Activated T-helper 1 cell treated with Interleukin-2 at 50 U/mL for 16 hours (primary cell): ENCODE data around the gene TEKT4.
"Not testable (repeated sequence)": the region's sequence is repeated elsewhere in the genome, so short reads cannot be mapped to it uniquely, and the experiment has no call there.

Source experiments
- DNase-seq: peaks from one replicate; pipeline ENCODE4 v3.0.0-alpha.2; 2020; ENCODE audit warnings: low read depth

TEKT4 gene

DNA sequence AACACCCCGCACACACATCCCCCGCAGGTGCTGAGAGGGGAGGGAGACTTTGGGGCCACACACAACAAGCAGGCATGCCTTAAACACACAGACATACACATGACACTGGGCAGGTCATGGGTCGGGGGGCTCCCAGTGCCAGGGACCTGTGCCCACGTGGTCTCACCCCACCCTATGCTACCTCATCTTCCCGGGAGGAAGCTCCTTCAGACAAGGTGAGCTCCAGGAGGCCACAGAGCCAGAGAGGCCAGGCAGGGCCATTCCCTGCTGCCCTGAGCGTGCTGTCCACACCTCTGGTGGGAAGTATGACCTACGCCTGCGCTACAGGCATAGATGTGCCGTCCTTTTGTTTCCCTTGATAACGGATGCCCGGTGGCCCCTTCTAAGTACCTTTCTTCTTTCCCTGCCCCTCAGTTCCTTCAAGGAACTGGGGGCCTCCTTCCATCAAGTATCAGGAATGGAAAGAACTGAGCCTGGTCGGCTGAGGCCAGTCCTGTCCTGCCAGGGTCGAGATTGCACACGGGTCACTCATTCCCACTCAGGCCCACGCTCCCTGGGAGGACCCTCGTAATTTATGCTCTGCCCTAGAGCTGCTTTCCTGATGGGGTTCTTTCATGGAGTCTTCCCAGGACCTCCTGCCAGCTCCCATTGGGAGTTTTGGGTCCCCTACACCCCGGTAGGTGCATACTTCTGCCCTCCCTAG is 4.7 kb downstream of the TEKT4 start:
- no peak for DNase-seq

DNA sequence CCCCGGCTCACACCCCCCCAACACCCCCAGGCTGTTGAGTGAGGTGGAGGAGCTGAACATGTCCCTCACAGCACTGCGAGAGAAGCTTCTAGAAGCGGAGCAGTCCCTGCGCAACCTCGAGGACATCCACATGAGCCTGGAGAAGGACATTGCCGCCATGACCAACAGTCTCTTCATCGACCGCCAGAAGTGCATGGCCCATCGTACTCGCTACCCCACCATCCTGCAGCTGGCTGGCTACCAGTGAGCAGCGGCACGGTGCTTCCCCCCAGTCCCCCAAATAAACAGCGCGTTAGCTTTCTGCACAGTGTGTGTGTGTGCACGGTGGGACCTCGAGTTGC is 5.3 kb downstream of the TEKT4 start:
- DNase-seq = no peak

DNA sequence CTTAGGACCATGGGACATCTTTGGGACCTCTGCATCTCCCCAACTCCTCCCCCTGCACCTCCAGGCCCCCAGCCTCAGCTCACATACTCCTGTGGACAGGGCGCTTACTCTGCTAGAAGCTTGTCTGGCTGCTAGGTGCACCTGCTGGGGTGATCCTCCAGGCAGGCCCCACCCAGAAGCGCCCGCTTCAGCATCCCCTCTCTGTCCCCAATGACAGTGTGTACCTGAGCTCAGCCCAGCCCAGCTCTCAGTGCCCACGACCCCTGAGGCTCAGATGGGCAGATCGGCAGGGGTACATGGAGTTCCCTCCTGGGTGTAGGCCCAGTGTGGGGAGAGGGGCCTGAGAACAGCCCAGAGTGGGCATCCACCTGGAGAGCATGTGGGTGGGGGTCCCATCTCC is 5.9 kb downstream of the TEKT4 start:
- no peak for DNase-seq

DNA sequence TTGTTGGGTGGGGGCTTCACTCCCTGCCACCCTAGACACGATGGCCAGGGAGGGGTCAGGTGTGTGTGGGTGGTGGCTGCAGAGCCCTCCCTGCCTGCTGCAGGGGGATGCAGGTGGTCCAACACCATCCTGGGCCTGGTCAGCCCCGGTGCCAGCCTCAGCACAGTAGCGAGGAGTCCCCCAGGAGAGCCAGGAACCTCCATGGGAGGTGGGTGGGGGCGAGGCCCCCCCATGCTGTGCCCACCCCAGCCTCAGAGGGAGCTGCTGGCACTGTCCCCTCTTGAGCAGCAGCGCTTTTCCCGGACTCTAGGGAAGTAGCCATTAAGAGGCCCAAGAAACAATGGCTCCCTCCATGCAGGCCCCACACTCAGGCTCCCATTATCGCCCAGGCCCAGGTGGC is 7.3 kb downstream of the TEKT4 start:
- not testable (repeated sequence) for DNase-seq

DNA sequence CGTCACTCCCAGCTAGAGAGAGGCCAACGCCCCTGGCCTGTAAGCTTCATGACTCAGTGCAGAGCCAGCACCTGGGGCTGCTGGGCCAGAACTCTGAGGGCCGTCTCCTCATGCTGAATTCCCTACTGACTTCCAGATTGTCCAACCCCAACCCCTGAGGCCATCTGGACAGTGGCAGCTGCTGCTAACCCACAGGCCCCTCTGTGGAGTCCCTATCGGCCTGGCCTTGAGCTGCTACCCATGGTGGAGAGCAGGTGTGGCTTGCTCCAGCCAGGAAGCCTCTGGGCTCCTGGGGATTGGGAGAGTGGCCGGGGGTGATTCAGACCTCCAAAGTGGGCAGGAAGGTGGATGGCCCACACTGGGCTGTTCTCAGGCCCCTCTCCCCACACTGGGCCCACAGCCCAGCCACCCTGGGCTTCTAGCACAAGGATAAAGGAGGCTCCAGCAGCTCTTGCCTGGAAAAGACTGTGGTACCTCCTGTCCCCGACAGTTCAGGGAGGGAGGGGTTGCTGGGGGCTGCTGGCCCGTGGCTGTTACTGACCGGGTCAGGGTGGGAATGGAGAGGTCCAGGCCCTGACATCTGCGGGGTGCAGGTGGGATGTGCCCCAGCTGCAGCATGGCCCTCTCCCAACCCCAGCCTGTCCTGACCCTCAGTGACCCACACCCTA is 8.2 kb downstream of the TEKT4 start:
- no peak for DNase-seq

DNA sequence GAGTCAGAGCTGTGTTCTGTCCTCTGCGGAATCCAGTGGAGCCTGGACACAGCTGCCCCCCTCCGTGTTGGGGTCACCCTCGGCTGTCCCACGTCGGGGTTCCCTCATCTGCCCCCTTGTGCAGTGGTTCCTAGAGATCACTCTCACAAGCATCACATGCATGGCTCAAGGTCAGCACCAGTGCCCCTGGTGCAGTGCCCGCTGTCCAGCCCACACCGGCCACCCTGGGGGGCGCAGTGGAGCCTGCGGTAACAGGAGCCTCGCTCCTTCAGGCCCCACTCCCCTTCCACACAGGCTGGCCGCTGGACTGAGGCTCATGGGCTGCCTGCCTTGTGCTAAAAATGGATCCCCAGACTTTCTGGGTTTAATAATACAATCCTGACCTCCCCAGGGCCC is 8.8 kb downstream of the TEKT4 start:
- no peak for DNase-seq

DNA sequence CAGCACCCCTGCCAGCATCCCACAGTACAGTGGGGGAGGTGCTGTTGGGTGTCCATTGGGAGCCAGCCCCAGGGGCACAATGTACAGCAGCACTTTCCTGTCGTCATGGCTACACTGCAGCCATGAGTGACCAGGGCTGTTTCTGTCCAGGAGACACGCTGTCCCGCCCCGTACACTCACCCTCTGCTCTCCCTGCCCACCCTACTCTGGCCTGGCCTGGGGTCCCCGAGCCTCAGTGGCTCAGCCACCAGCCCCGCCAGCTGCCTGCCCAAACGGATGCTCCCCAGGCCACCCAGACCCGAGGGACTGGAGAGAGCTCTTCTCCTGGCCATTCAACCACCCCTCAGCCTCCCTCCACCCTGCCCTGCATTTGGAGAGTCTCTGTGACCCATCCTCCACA is 9.3 kb downstream of the TEKT4 start:
- no peak for DNase-seq

DNA sequence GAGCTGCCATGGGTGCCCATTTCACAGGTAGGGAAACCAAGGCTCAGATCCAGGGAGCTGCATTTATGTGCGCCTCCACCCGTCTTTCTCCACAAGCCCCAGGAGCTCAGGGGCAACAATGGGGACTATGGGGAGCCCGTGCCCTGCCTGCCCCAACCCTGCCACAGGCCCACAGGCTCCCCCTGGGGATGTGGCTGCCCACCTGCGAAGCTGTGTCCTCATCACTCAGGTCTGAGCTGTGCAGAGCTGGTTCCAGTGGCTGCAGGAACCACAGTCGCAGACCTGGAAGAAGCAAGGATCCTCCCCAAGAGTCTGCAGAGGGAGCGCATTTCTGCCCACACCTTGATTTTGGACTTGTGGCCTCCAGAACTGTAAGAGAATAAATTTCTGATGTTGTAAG is 9.8 kb downstream of the TEKT4 start:
- DNase-seq = no peak

DNA sequence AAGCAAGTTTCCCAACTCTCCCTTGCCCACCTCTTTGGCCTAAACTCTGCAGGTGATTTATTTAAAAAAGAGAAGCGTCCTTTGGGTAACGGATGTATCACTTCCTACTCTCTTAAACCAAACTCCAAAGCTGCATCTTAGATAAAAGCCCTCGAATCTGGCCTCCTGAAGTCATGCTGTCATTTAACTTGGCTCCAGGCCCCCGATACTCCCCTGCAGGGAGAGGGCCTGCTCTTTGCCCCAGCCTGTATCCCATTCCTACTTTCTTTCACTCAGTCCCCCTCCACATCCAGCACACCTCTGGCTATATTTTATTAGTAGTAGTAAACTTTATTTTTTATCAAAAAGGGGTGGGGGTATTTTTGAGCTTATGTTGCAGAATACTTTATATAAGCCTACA is 19.0 kb downstream of the TEKT4 start:
- DNase-seq = no peak

DNA sequence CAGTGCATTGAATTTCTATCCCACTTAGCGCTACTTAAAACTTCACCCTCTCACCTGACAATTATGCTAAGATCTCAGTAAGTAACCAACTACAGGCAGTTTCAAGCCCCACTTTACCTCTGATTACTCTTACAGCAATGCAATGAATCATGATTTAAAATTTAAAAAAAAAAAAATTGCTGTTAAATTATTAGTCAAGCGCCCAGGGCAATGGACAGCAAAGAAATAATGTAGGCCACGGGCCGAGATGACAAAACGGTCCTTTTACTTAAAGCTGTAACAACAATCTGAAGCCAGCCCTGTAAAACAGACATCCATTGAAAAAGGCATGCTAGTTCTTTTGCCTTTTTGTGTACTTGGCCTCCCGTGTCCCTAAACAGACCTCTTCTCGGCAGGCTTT is 24.0 kb downstream of the TEKT4 start:
- DNase-seq = not testable (repeated sequence)

DNA sequence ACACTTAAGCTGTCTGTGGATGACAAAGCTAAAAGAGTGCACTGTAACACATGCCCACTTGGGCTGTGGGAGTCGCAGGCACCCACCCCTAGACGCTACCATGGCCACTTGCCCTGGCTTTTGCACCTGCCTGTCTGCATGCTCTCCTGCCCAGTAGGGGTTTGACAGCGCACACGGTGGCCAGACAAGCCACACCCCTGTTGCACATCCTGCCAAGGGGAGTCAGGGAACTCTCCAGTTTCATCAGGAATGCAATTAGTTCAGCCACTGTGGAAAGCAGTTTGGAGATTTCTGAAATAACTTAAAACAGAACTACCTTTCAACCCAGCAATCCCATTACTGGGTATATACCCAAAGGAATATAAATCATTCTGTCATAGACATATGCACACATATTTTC is 35.7 kb downstream of the TEKT4 start:
- not testable (repeated sequence) for DNase-seq

DNA sequence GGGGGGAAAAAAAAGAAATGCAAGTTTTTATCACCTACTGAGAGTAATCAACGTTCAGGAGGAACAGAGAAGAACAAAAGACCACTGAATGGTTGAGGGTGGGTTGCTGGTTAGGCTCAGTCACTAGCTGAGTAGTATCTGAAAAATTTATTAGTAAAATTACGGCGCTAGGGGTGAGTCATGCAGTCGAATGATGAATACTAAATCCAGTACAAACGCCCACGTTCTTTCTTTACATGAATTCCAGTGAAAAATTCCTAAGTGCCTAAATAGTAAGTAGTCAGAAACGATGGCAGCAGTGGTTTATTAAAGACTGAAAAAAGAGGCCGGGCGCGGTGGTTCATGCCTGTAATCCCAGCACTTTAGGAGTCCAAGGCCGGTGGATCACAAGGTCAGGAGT is 52.0 kb downstream of the TEKT4 start:
- no peak for DNase-seq

DNA sequence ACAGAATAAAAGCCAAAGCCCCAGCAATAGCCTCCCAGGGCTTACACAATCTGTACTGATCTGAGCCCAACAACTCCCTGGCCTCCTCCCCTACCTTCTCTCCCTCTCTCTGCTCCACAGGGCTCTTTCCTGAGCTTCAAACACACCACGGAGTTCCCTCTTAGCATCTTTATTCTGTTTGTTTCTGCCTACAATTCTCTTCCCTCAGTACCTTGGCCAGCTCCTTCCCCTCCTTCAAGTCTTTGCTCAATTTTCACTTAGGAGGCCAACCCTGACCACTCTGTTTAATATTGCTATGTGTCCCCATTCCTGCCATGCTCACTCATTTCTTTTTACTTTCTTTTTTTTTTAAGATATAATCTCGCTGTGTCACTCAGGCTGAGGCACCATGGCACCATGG is 53.8 kb downstream of the TEKT4 start:
- DNase-seq = not testable (repeated sequence)
